Measurements from ENCODE around the gene PNCK.

GRCh38 chrX:153690466-153690865 is 16.9 kb upstream of the PNCK start:
- TF ChIP-seq, protein P1, sequence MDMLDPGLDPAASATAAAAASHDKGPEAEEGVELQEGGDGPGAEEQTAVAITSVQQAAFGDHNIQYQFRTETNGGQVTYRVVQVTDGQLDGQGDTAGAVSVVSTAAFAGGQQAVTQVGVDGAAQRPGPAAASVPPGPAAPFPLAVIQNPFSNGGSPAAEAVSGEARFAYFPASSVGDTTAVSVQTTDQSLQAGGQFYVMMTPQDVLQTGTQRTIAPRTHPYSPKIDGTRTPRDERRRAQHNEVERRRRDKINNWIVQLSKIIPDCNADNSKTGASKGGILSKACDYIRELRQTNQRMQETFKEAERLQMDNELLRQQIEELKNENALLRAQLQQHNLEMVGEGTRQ (IDR thresholded peaks at IDR 0.05): no peak
- TF ChIP-seq MYC (IDR thresholded peaks at IDR 0.05; ENCODE audit: borderline replicate concordance, low read length) (no peak), PHF8 (IDR thresholded peaks at IDR 0.05; ENCODE audit: borderline replicate concordance, low read depth) (no peak), RAD21 (conservative IDR thresholded peaks at IDR 0.05 in 1 of 2, IDR thresholded peaks at IDR 0.05 in 1 of 2) (no peak), CTCF (IDR thresholded peaks at IDR 0.05) (no peak), RFX5 (IDR thresholded peaks at IDR 0.05) (no peak), PBX3 (IDR thresholded peaks at IDR 0.05) (no peak), NPAS2 (CRISPR knock-in tag; IDR thresholded peaks at IDR 0.05; ENCODE audit: borderline replicate concordance) (no peak), TP53 (CRISPR knock-in tag; IDR thresholded peaks at IDR 0.05) (no peak), KDM5A (IDR thresholded peaks at IDR 0.05) (no peak), BHLHE40 (IDR thresholded peaks at IDR 0.05; ENCODE audit: low read depth, low read length) (no peak)
- TF ChIP-seq, protein P2, sequence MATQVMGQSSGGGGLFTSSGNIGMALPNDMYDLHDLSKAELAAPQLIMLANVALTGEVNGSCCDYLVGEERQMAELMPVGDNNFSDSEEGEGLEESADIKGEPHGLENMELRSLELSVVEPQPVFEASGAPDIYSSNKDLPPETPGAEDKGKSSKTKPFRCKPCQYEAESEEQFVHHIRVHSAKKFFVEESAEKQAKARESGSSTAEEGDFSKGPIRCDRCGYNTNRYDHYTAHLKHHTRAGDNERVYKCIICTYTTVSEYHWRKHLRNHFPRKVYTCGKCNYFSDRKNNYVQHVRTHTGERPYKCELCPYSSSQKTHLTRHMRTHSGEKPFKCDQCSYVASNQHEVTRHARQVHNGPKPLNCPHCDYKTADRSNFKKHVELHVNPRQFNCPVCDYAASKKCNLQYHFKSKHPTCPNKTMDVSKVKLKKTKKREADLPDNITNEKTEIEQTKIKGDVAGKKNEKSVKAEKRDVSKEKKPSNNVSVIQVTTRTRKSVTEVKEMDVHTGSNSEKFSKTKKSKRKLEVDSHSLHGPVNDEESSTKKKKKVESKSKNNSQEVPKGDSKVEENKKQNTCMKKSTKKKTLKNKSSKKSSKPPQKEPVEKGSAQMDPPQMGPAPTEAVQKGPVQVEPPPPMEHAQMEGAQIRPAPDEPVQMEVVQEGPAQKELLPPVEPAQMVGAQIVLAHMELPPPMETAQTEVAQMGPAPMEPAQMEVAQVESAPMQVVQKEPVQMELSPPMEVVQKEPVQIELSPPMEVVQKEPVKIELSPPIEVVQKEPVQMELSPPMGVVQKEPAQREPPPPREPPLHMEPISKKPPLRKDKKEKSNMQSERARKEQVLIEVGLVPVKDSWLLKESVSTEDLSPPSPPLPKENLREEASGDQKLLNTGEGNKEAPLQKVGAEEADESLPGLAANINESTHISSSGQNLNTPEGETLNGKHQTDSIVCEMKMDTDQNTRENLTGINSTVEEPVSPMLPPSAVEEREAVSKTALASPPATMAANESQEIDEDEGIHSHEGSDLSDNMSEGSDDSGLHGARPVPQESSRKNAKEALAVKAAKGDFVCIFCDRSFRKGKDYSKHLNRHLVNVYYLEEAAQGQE (IDR thresholded peaks at IDR 0.05): no peak

Measured in A549 (cell line).